Aorta (tissue), 5 donors: ENCODE measurements around the gene TSSC4. TPM values are rescaled to one million over a fixed set of nuclear protein-coding genes. Genes with fewer than 3 reads are reported as not detected.

Experiments used
- ATAC-seq: fragments of 200-7000 bp; cut with Tn5 transposase; one replicate; pipeline ENCODE4 v1.9.1; 2022; ENCODE audit warnings: moderate library complexity; ENCODE audit not compliant: low FRiP score
- DNase-seq, 2 donors: peaks; one replicate each; pipeline ENCODE4 v3.0.0-alpha.2; 2020
- H3K27ac ChIP-seq, 2 donors: one replicate each; pipeline ENCODE4 v1.5.1; 2013; ENCODE audit warnings: low read length in 2 of 2, mild to moderate bottlenecking in 2 of 2, moderate library complexity in 2 of 2, control low read depth in 1 of 2, inconsistent platforms in 1 of 2, low read depth in 1 of 2
- H3K27me3 ChIP-seq, 2 donors: one replicate each; pipeline ENCODE4 v1.6.1; 2013; ENCODE audit warnings: control low read depth in 1 of 2, low read length in 1 of 2, mild to moderate bottlenecking in 1 of 2, moderate library complexity in 1 of 2; ENCODE audit not compliant: insufficient read depth in 2 of 2, control insufficient read depth in 1 of 2
- H3K36me3 ChIP-seq, 2 donors: one replicate each; pipeline ENCODE4 v1.6.1; 2013; ENCODE audit warnings: control low read depth in 1 of 2, low read length in 1 of 2, mild to moderate bottlenecking in 1 of 2; ENCODE audit not compliant: insufficient read depth in 2 of 2, control insufficient read depth in 1 of 2
- H3K4me1 ChIP-seq, 2 donors: one replicate each; pipeline ENCODE4 v1.6.1; 2013; ENCODE audit warnings: low read length in 2 of 2, control low read depth in 1 of 2, mild to moderate bottlenecking in 1 of 2, moderate library complexity in 1 of 2; ENCODE audit not compliant: insufficient read depth in 2 of 2, control insufficient read depth in 1 of 2
- H3K4me3 ChIP-seq, 2 donors: one replicate each; pipeline ENCODE4 v1.5.1; 2013; ENCODE audit warnings: low read length in 2 of 2, control low read depth in 1 of 2, mild to moderate bottlenecking in 1 of 2
- H3K9me3 ChIP-seq: one replicate; pipeline ENCODE4 v1.6.1; 2013; ENCODE audit warnings: mild to moderate bottlenecking, low read length; ENCODE audit not compliant: control insufficient read depth
- WGBS, 2 donors: extraction: QIAGEN DNeasy Blood & Tissue Kit; methylation state at CpG; one replicate each; pipeline ENCODE4 v1.1.7; 2013; 5-methylcytosine and 5-hydroxymethylcytosine counted together
- intact Hi-C, 2 donors: fragments of 100-400 bp; cut with DNase I; formaldehyde crosslinking; loops; one replicate each; pipeline versions ENCODE4 v1.14.2 to v1.15.0; 2022
- polyA plus RNA-seq, 2 donors: library from polyadenylated mRNA; stranded (reverse); fragments of 200-250 nt; gene quantifications; one replicate each; pipeline ENCODE4 v1.2.3, GENCODE V29; 2013
- total RNA-seq, 2 donors: library from RNA; stranded (reverse); fragmentation: NEBNext Ultra II Directional; extraction: Animal tissue kit (Norgen Biotek cat#: 25700); gene quantifications; one replicate each; pipeline ENCODE4 v1.2.1, GENCODE V29; 2021
- donor health status: healthy with polysubstance abuse.
- donor health status: Bipolar disorder and iron deficiency.
- donor health status: DM: no; HTN: no; CAD: no.
- donor health status: DM: no; HTN: no; CAD: no.
- donor health status: DM: yes; HTN: yes; CAD: no.

Gene TSSC4
- total and polyA plus RNA-seq, 4 donors = 35.2 to 64.4 (median 43.6) TPM

GRCh38 chr11:2422461-2423156, 22.1 kb downstream of the TSSC4 start:
- intact Hi-C loops = no loop called here
- DNase-seq (no peak), ATAC-seq (no peak)
- H3K36me3 ChIP-seq = no peaks in the 10 kb centered on the region
- no peak overlapping the region for H3K27ac ChIP-seq
- no peaks in the 10 kb centered on the region for H3K4me1 ChIP-seq
- H3K4me3 ChIP-seq = no peak overlapping the region
- H3K9me3 ChIP-seq = no peaks in the 10 kb centered on the region
- no peaks in the 10 kb centered on the region for H3K27me3 ChIP-seq
- WGBS, 2 donors = 84 to 91% methylated on average over 14 of the region's 14 CpGs

GRCh38 chr11:2423157-2424025, 22.8 kb downstream of the TSSC4 start:
- intact Hi-C loops = no loop called here
- ATAC-seq (no peak), DNase-seq (no peak)
- Histone ChIP-seq H3K4me3 (no peak overlapping the region), H3K4me1 (no peaks in the 10 kb centered on the region), H3K36me3 (no peaks in the 10 kb centered on the region), H3K27me3 (no peaks in the 10 kb centered on the region), H3K27ac (no peak overlapping the region), H3K9me3 (no peaks in the 10 kb centered on the region)
- WGBS, 2 donors = 77 to 79% methylated on average over 26 of the region's 26 CpGs

- intact Hi-C loops = no loop called here
- ATAC-seq (no peak), DNase-seq (no peak)
- no peaks in the 10 kb centered on the region for H3K36me3 ChIP-seq
- no peak overlapping the region for H3K4me3 ChIP-seq
- WGBS, 2 donors = 78 to 81% methylated on average over 24 to 28 of the region's 28 CpGs
- no peak overlapping the region for H3K27ac ChIP-seq
- no peaks in the 10 kb centered on the region for H3K27me3 ChIP-seq
- no peaks in the 10 kb centered on the region for H3K4me1 ChIP-seq
- no peaks in the 10 kb centered on the region for H3K9me3 ChIP-seq
Observed at GRCh38 chr11:2424811-2425495, 24.4 kb downstream of the TSSC4 start.

- H3K4me3 ChIP-seq = no peak overlapping the region
- H3K9me3 ChIP-seq = no peaks in the 10 kb centered on the region
- intact Hi-C loops = no loop called here
- no peak overlapping the region for H3K27ac ChIP-seq
- no peaks in the 10 kb centered on the region for H3K36me3 ChIP-seq
- ATAC-seq = no peak
- no peaks in the 10 kb centered on the region for H3K27me3 ChIP-seq
- no peak for DNase-seq
- 82 to 84% methylated on average over 8 of the region's 8 CpGs for WGBS, 2 donors
- no peaks in the 10 kb centered on the region for H3K4me1 ChIP-seq
Observed at GRCh38 chr11:2425506-2425905, 25.0 kb downstream of the TSSC4 start.

GRCh38 chr11:2426221-2426620, 25.7 kb downstream of the TSSC4 start:
- Histone ChIP-seq H3K27me3 (no peaks in the 10 kb centered on the region), H3K4me1 (no peaks in the 10 kb centered on the region), H3K9me3 (no peaks in the 10 kb centered on the region), H3K4me3 (no peak overlapping the region), H3K36me3 (no peaks in the 10 kb centered on the region), H3K27ac (no peak overlapping the region)
- intact Hi-C loops = no loop called here
- ATAC-seq (no peak), DNase-seq (no peak)
- 89 to 92% methylated on average over 13 of the region's 13 CpGs for WGBS, 2 donors

GRCh38 chr11:2426826-2427521, 26.4 kb downstream of the TSSC4 start:
- H3K4me3 ChIP-seq = no peak overlapping the region
- intact Hi-C loops = no loop called here
- ATAC-seq = no peak

GRCh38 chr11:2427721-2428321, 27.3 kb downstream of the TSSC4 start:
- Histone ChIP-seq H3K27me3 (no peaks in the 10 kb centered on the region), H3K9me3 (no peaks in the 10 kb centered on the region), H3K4me3 (no peak overlapping the region), H3K4me1 (no peaks in the 10 kb centered on the region), H3K27ac (no peak overlapping the region), H3K36me3 (no peaks in the 10 kb centered on the region)
- no peak for ATAC-seq
- 75 to 81% methylated on average over 12 of the region's 12 CpGs for WGBS, 2 donors
- DNase-seq = no peak
- intact Hi-C loops = loop anchor here in 1 of 2 donors (2.0 kb wide), 1 partner anchor 103 kb away; no protein-coding TSS in a partner anchor

More at GRCh38 chr11:2426826-2427521, 26.4 kb downstream of the TSSC4 start:
- Histone ChIP-seq H3K27me3 (no peaks in the 10 kb centered on the region), H3K36me3 (no peaks in the 10 kb centered on the region), H3K9me3 (no peaks in the 10 kb centered on the region), H3K4me1 (no peaks in the 10 kb centered on the region), H3K27ac (no peak overlapping the region)
- WGBS, 2 donors = 86 to 87% methylated on average over 14 of the region's 14 CpGs
- no peak for DNase-seq

- H3K36me3 ChIP-seq = no peaks in the 10 kb centered on the region
- no peak overlapping the region for H3K27ac ChIP-seq
- intact Hi-C loops = loop anchor here in 1 of 2 donors (2.0 kb wide), 1 partner anchor 102 kb away; no protein-coding TSS in a partner anchor
- no peaks in the 10 kb centered on the region for H3K4me1 ChIP-seq
- WGBS, 2 donors = 53 to 54% methylated on average over 8 of the region's 8 CpGs
- no peaks in the 10 kb centered on the region for H3K27me3 ChIP-seq
- H3K9me3 ChIP-seq = no peaks in the 10 kb centered on the region
- ATAC-seq = peak; percentile 55
- peak in 1 of 2 donors; percentile 80 for DNase-seq
- H3K4me3 ChIP-seq = no peak overlapping the region
Observed at GRCh38 chr11:2428322-2428795, 27.8 kb downstream of the TSSC4 start.
